OCI-M2 (cell line): ENCODE data around the gene GIPC1.
"Not testable (repeated sequence)": the region's sequence is repeated elsewhere in the genome, so short reads cannot be mapped to it uniquely, and the experiment has no call there.

Experiments
- DNase-seq: peaks from one replicate; lab custom pipeline; 2025; ENCODE audit not compliant: unreplicated experiment; lab: John Stamatoyannopoulos, UW

Gene GIPC1

DNA sequence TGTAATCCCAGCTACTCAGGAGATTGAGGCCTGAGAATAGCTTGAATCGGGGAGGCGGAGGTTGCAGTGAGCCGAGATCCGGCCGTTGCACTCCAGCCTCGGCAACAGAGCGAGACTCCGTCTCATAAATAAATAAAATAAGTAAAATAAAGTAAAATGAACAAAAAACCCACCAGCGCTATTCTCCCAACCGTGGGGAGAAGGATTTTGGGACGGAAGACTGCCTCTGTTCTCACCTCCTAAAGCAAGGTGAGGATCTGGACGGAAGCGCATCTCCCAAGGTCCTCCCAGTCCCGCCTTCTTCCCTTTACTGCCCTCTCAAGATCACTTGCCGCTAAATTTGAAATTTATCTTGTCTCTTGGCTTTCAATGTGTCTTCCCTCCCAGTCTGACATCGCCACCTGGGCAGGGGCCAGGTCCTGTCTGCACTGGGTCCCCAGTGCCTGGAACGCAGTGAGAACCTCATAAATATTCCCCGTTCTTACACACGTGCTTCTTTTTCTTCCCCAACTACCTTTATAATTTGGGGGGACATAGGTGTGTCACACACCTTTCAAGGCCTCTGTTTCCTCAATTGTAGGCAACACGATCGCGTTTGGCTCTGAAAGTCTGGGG, 23.4 kb upstream of the GIPC1 start:
- DNase-seq: no peak

DNA sequence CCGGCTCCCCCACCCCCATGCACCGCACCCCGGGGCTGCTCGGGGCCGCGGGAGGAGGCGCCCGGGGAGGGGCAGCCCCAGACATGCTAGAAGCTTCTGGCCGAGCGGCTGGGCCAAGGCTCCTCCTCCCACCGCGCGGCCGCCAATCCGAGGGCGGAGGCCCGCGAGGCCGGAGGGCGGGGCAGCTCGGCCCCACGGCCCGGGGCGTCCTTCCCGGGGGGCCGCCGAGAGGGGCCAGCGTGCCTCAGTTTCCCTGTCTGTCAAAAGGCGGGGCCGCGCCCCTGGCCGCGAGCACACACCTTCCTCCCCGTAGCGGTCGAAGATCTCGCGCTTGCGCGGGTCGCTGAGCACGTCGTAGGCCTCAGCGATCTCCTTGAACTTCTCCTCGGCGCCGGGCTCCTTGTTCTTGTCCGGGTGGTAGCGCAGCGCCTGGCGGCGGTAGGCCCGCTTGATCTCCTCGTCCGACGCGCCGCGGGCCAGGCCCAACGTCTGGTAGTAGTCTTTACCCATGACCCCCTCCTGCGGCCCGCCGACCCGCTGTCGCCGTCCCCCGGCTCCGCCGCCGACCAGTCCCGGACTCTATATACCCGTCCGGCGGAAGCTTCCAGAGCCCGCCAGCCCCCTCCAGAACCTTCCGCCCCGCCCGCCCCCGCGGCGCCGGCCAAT, 22.0 kb upstream of the GIPC1 start, which contains the start of gene DNAJB1:
DNAJB1 (minus strand) TSS at position 558 of the 666 bp plus-strand sequence; CDS start at position 510, 48 bp downstream.
- no peak for DNase-seq

DNA sequence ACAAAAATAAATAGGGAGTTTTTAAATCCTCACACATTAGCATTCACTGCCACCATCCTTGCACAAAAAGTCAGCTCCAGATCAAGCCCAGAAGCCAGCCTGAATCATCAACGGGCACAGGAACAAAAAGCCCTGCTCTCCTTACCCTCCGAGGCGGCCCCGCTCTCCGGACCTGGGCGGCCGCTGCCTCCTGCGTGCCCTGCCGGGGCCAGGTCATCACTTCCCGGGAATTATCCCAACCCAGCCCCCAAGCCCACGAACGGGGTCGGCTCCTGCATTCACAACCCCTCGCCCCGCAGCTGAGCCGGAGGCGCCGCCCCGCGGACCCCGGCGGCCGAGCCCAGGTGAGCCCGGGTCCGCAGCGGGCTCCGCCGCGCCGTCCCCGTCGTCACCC, 21.5 kb upstream of the GIPC1 start:
- no peak for DNase-seq

DNA sequence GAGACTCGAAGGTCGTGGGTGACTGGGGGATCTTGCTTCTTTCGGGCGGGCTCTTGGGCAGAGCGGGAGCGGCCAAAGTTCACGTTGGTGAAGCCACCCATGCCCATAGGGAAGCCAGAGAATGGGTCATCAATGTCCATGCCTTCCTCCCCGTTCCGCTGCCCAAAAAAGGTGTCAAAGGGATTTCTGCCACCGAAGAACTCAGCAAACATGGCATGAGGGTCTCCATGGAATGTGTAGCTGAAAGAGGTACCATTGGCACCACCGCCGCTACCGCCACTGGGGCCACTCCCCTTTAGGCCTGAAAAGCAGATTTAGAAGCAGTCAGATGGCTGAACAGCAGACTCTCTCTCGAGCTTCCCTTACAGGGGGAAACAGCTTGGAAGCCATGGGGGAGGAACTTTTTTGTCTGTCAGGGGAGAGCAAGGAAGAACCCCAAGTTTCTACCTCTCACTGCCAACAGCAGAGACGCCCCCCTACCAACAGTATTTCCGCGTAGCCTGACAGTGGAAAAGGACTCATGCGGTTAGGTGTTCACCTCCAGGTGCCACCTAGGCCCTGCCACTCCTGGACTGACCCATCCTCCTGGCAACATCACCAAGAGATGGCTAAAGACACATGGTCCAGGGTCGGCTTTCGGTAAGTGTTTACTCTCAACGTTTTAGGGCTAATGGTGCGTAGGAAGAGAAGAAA, 21.0 kb upstream of the GIPC1 start:
- DNase-seq: no peak

DNA sequence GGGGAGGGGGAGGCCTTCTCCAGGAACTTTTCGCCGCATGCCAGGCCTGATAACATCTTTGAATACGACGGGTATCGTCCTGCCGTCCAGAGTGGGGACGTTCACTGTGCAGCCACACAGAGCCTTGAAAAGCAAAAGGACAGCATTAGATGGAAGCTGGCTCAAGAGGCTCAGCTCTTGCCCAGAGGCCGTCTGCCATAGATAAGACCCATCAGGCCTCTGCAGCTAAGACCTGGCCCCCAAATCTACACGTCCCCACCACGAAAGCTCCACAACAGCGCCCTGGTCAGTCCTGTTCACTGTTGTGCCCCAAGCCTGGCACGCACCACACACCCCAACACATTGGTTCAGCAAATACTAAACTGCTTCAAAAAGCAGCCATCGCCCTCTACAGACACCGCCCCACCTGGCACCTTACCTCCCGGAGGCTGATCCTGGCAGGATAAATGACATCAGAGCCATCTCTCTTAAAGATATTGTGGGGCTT, 20.2 kb upstream of the GIPC1 start:
- no peak for DNase-seq

DNA sequence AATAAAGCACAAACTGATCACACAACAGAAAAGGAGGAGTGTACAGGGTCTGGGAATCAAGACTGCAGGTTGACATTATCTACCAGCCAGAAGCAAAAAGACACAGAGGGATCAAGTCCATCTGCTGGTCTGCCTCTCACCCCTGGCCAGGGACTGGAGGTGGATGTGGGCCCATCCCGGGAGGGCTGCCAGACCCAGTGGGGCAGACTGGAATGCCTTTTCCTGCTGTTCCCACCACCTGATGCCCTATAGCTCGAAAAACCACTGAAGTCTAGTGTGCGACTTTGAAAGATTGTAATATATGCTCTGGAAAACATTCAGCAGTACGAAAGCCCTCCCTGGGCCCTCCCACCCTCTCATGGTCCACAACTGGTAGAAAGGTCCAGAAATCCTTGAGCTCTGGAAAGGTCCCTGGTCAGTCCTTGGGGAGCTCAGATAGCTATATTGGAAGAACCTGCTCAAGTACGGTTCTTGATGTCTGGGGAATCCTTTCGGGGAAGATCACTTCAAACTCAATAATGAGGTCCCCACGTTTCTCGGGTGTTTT, 19.6 kb upstream of the GIPC1 start:
- DNase-seq: no peak

DNA sequence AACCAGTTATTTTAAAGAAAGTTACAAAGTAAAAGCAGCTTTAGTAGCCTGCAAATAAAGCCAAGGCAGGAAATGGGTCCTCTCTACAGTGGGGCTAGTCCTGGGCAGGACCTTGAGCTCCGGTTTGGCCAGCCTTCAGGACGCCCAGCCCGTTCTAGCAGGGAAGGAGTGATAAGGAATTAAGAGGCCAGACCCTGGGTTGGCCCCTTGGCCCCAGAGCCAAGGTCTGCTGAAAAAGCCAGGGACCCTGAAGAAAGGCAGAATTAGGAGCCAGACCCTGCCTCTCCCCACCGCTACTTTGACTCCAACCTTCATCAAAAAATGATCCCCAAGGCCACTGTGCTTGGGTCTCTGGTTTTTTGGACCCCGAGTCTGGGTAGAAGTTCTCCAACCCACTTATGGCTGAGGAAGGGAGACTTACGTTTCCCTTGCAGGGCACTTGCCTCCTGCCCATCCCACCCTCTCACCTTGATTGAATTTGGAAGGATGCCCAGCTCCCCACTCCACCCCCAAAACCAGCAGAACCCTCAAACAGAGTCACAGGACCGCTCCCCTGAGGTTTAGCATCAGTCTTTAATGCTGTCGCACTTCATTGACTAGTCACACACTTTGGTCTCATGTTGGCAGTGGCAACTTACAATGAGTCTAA, 18.4 kb upstream of the GIPC1 start:
- no peak for DNase-seq

DNA sequence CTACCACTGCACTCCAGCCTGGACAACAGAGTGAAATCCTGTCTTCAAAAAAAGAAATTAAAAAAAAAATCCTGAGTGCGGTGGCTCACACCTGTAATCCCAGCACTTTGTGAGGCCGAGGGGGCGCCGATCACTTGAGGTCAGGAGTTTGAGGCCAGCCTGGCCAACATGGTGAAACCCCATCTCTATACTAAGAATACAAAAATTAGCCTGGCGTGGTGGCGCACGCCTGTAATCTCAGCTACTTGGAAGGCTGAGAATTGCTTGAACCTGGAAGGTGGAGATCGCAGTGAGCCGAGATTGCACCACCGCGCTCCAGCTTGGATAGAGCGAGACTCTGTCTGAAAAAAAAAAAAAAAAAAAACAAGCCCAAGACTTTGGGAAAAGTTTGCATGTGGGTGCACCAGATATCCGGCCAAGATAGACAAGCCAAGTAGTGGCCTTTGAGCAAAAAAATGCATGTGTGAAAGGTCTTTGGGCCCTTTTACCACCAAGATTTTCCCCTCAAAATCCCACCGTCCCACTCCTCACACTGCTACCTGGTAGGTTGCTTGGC, 16.6 kb upstream of the GIPC1 start:
- DNase-seq: no peak

DNA sequence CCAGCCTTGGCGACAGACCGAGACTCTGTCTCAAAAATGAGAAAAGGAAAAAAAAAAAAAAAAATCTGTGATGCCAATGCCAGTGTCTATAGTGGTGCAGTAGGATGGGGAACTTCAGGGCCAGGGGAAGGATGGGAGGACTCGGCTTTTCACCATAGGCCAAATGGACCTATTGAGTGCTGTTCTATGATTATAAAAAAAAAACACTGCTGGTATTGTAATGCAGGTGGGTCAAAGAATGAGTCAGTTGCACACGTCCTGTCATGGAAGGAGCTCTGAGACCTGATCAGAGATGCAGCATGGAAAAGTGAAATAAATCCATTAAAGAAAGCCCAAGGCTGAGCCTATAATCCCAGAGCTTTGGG, 15.3 kb upstream of the GIPC1 start:
- DNase-seq: no peak

DNA sequence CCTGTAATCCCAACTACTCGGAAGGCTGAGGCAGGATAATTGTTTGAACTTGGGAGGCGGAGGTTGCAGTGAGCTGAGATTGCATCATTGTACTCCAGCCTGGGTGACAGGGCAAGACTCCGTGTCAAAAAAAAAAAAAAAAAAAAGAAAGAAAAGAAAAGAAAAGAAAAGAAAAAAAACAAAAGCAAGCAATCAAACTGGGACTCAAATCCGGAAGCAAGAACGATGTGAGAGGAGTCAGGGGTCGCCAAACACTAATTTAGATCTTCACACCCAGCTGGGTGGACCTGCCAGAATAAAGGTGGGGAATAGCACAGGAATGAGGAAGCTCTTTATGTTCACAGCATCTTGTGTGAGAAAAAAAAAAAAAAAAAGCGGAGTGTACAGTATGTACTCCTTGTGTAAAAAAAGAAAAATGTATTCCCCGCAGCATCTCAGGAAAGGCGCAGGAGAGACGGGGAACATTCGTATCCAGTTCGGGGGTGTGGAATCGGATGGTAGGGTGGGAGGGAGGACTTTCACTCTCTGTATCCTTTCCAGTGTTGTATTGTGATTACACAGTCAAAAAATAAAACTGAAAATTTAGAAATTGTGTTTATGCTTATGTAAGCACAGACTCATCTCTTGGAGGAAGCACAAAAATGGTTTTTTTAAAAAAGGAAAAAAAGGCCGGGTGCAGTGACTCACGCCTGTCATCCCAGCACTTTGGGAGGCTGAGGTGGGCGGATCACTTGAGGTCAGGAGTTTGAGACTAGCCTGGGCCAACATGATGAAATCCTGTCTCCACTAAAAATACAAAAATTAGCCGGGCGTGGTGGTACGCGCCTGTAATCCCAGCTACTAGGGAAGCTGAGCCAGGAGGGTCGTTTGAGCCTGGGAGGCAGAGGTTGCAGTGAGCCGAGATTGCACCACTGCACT, 14.6 kb upstream of the GIPC1 start:
- no peak for DNase-seq

DNA sequence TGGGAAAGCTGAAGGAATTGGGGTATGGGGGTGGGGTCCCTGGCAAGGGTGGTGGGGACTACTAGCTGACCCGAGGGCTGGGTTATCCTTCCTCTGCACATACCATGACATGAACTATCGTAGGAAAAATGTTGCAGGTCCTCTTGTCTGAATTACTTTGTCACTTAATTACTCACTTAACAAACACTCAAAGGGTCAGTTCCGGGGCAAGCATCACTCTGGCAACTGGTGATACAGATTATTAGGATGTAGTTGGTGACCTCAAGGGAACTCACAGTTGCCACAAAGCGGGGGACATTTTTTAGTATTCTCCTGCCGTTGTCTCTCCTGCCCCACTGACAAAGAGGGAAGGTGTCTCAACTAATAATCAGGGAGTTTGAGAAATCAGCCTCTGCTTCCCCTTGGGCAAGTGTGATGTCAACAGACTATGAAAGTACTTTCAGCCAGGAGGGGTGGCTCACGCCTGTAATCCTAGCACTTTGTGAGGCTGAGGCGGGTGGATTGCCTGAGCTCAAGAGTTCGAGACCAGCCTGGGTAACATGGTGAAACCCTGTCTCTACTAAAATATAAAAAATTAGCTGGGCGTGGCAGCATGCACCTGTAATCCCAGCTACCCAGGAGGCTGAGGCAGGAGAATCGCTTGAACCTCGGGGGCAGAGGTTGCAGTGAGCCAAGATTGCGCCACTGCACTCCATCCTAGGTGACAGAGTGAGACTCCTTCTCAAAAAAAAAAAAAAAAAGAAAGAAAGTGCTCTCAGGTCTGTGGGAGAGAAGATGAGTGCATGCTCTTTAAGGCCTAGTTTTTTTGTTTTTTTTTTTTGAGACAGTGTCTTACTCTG, 12.0 kb upstream of the GIPC1 start:
- no peak for DNase-seq

DNA sequence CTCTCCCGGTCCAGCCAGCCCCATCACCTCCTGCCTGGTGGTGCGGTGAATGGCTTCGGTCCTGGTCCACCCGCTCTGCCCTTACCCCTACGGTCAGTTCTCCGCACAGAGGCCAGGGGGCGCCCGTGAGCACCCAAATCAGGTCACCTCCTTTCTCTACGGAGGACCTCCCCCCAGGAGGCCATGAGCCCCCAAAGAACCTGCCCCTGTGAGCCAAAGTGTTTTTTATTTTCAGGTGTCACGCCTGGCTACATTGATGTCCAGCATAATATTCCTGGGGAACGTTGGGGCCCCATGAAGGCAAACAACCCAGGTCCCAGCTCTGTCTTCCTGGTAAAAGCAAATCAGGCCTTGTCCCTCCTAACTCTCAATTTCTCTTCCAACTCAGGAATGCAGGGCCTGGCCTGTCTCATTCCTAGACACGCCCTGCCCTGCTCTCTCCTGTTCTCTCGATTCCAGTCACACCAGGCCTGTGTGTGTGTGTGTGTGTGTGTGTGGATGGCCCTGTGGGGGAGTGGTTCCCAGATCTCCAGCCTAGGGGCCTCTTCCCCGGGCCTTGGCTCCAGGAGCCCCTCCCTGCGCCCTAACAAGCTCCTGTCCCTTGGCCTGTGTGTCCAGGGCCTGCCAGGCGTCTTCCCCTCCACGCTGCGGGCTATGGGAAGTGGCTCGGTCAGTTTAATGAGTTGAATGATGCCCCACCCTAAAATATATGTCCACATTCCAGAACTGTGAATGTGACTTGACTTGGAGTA, 9.7 kb upstream of the GIPC1 start:
- DNase-seq: no peak

DNA sequence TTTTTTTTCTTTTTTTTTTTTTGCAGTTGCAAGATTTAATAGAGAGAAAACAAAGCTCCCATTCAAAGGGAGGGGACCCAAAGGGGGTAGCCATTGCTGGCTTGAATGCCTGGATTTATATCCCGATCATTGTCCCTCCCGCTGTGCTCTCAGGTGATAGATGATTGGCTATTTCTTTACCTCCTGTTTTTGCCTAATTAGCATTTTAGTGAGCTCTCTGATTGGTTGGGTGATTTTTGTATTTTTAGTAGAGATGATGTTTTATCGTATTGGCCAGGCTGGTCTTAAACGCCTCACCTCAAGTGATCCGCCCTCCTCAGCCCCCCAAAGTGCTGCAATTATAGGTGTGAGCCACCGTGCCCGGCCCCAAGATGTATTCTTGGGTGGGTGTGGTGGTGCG, 8.6 kb upstream of the GIPC1 start:
- DNase-seq: not testable (repeated sequence)

DNA sequence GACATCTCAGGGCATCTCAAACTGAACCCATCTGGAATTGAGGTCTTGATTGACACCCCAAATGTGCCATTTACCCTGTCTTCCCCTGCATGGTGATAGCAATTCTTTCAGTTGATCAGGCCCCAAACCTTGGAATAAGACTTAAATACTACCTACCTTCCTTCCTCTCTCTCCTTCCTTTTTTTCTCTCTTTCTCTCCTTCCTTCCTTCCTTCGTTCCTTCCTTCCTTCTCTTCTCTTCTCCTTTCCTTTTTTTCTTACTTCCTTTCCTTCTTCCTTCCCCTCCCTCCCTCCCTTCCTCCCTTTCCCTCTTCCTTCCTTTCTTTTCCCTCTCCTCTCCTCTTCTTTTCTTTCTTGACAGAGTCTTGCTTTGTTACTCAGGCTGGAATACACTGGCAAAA, 7.4 kb upstream of the GIPC1 start:
- DNase-seq: no peak

DNA sequence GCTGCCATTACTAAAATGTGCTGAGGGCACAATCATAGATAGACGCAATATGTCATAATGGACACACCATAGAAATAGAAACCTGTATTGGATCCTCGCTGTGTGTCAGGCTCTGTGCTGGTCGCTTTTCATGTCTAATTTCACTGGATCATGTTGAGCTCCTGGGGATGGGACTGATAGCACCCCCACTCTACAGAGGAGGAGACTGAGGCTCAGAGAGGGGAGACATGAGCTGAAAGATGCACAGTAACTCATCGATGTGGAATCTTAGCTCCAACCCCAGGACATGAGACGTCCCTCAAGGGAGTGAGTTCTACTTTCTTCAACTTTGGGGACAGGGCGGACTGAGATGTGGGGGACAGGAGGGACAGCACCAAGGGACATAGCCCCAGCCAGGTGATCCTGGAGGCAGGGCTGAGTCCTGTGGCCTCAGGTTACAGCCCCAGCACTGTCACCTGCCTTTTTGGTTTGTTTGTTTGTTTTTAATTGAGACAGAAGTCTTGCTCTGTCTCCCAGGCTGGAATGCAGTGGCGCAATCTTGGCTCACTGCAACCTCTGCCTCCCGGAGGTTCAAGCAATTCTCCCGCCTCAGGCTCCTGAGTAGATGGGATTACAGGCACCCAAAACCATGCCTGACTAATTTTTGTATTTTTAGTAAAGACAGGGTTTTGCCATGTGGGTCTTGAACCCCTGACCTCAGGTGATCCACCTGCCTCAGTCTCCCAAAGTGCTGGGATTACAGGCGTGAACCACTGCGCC, 6.6 kb upstream of the GIPC1 start:
- DNase-seq: no peak

DNA sequence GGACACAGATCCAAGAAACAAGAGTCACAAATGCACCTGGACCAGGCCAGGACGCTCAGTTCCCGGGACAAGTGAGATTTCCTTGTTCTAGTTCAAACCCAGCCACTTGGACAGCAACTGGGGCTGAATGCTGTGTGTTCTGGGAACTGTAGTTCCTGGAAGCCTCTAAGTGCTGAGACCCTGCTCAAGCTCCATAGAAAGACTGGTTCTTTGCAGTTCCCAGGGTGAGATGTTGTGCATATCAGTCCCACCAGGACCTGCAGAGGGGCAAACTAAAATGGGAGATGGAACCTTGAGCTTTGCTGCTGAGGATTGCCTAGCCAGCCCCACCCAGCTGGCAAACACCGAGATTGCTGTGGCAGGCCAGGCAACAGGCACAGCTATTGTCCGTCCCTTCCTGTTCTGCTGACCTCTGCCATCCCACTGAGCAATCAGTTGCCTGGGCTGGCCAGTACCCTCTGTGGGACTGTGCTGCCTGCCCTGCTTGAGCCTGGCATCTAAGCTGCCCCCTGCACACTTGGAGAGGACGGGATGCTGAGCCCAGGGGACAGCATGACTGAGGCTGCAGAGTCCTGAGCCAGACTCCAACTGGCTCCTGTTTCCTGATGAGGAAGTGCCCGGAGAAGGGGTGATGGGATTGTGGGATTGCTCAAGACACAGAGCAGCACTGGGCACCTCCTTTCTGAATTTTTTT, 1.4 kb upstream of the GIPC1 start:
- DNase-seq: no peak

DNA sequence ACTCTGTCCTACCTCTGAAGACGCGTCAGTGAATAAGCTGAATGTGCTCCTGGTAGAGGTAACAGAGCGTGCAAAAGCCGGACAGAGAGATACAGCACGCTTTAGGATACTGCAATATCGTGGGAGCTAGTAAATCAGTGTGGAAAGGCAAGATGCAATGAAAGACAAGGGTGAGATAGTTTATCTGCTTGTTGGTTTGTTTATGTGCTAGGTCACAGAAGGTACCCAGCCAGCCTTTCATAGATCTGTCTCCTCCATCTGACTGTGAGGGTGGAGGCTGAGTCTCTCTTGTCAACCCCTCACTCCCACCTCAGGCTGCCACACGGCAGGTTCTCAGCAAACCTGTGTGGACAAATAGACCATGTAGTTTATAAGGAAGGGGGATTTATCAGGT, 904 bp upstream of the GIPC1 start:
- no peak for DNase-seq
